Measurements from ENCODE around the gene SLC12A9.
A peak's percentile ranks its signal among the peaks of the same experiment; 100 is the strongest.
"Not testable (repeated sequence)": the region's sequence is repeated elsewhere in the genome, so short reads cannot be mapped to it uniquely, and the experiment has no call there.

The SLC12A9 gene

DNA sequence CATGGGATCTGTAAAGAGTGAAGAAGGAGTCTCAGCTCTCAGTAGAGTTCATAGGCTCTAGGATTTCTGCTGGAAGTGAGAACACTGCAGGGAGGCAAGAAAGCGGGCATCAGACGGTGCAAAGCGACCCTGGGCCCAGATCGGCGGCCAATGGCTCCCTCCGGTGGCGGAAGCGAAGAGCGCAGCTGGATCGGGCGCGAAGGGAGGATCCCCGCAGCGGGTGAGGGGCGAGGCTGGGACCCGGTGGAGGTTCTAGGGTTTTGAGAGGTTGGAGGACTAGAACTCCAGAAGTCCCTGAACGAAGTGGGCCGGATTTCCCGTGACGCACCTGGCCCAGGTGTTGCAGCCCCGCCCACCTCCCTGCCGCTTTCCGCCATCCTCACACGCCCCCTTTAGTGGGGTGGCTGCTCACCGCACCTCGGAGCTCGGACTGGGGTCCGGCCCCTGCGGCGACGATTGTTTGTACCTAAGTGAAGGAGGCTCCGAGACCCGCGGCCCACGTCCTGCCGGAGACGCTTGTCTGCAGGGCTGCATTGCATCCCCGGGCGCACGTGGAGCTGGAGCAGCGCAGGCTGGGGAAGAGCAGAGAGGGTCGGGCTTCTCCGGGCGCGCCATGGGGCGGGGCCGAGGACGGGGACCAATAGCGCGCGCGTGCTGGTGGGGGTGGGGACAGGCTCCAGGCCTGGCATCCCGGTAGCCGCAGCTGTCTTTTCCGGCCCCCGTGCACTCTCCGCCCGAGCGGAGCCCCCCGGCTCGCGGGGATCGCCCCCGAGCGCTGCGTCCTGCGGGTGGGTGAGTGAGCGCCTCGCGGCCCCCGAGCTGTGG is at the start of gene SLC12A9:
SLC12A9 (plus strand) TSS at position 666 of the 825 bp plus-strand sequence. CDS start 1,485 bp downstream, outside the sequence.
- Mint-ChIP-seq H3K27me3 (no peaks in the 10 kb centered on the region), H3K4me1 (ENCODE audit: low read depth) (peaks cover 13% of the 10 kb centered on the region), H3K27ac (peak within 1 kb of the TSS; percentile 90), H3K9me3 (ENCODE audit: low read depth) (no peaks in the 10 kb centered on the region), H3K36me3 (peaks cover 3% of the 10 kb centered on the region), H3K4me3 (peak within 1 kb of the TSS; percentile 92)

DNA sequence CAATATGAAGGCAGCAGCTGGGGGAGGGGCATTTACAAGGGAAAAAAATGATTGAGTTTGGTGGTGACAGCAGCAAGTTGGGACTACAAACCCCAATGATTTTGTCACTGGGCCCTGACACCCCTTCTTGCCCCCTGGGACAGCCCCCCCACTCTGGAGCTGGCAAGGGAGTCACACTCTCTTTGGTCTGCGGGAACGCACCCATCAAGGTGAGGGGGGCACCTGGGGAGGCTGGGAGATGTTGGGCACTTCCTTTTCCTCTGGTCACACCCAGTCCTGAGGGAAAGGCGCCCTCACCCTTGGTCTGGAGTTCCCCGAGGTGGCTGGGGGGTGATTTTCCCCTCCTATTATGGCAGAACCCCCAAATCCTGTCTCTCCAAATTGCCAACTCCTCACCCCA is 49.6 kb upstream of the SLC12A9 start:
- Mint-ChIP-seq H3K27me3 (no peaks in the 10 kb centered on the region), H3K4me3 (no peak overlapping the region), H3K9me3 (ENCODE audit: low read depth) (no peaks in the 10 kb centered on the region), H3K27ac (no peak overlapping the region), H3K4me1 (ENCODE audit: low read depth) (peaks cover 3% of the 10 kb centered on the region), H3K36me3 (no peaks in the 10 kb centered on the region)

GRCh38 chr7:100803398-100804161 is 48.9 kb upstream of the SLC12A9 start:
- Mint-ChIP-seq H3K27ac (no peak overlapping the region), H3K4me3 (no peak overlapping the region), H3K27me3 (no peaks in the 10 kb centered on the region), H3K36me3 (no peaks in the 10 kb centered on the region), H3K4me1 (ENCODE audit: low read depth) (peaks cover 3% of the 10 kb centered on the region), H3K9me3 (ENCODE audit: low read depth) (no peaks in the 10 kb centered on the region)

- Mint-ChIP-seq H3K4me3 (no peak overlapping the region), H3K27ac (no peak overlapping the region), H3K27me3 (no peaks in the 10 kb centered on the region), H3K9me3 (ENCODE audit: low read depth) (no peaks in the 10 kb centered on the region), H3K4me1 (ENCODE audit: low read depth) (peaks cover 3% of the 10 kb centered on the region), H3K36me3 (no peaks in the 10 kb centered on the region)
These were observed 47.7 kb upstream of the SLC12A9 start for GRCh38 chr7:100804681-100805431.

- H3K4me1 Mint-ChIP-seq (ENCODE audit: low read depth) = peaks cover 3% of the 10 kb centered on the region
- no peak overlapping the region for H3K27ac Mint-ChIP-seq
- no peaks in the 10 kb centered on the region for H3K9me3 Mint-ChIP-seq (ENCODE audit: low read depth)
- no peaks in the 10 kb centered on the region for H3K27me3 Mint-ChIP-seq
- no peaks in the 10 kb centered on the region for H3K36me3 Mint-ChIP-seq
- no peak overlapping the region for H3K4me3 Mint-ChIP-seq
These were observed 46.2 kb upstream of the SLC12A9 start for GRCh38 chr7:100806276-100806675.

DNA sequence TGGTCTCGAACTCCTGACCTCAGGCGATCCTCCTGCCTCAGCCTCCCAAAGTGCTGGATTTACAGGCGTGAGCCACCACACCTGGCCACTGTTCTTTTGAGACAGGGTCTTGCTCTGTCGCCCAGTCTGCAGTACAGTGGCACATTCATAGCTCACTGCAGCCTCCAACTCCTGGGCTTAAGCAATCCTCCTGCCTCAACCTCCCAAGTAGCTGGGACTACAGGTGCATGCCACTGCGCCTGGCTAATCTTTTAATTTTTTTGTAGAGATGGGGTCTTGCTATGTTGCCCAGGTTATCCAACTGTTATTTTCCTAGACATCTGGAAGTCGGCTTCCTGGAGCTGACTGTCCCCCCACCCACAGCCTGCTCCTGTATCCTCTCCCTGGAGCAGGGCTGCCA is 45.6 kb upstream of the SLC12A9 start:
- not testable (repeated sequence) for H3K27me3 Mint-ChIP-seq; H3K4me1 Mint-ChIP-seq (ENCODE audit: low read depth); H3K27ac Mint-ChIP-seq; H3K36me3 Mint-ChIP-seq; H3K9me3 Mint-ChIP-seq (ENCODE audit: low read depth); H3K4me3 Mint-ChIP-seq

- Mint-ChIP-seq H3K27ac (no peak overlapping the region), H3K27me3 (no peaks in the 10 kb centered on the region), H3K4me1 (ENCODE audit: low read depth) (peaks cover 3% of the 10 kb centered on the region)
These were observed 44.1 kb upstream of the SLC12A9 start for GRCh38 chr7:100808354-100808875.

DNA sequence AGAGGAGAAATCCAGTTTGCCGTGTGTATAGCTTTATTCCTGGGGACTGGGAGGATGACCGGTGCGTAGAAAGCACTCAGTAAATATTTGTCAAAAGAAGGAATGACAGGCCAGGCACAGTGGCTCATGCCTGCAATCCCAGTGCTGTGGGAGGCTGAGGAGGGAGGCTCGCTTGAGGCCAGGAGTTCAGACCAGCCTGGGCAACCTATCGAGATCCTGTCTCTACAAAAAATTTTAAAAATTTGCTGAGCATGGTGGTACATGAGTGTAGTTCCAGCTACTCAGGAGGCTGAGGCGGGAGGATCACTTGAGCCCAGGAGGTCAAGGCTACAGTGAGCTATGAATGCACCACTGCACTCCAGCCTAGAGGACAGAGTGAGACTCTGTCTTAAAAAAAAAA is 41.0 kb upstream of the SLC12A9 start:
- Mint-ChIP-seq H3K36me3 (no peaks in the 10 kb centered on the region), H3K4me3 (no peak overlapping the region), H3K9me3 (ENCODE audit: low read depth) (no peaks in the 10 kb centered on the region), H3K27me3 (no peaks in the 10 kb centered on the region), H3K4me1 (ENCODE audit: low read depth) (no peaks in the 10 kb centered on the region), H3K27ac (no peak overlapping the region)

More at GRCh38 chr7:100808354-100808875, 44.1 kb upstream of the SLC12A9 start:
- no peaks in the 10 kb centered on the region for H3K9me3 Mint-ChIP-seq (ENCODE audit: low read depth)
- no peaks in the 10 kb centered on the region for H3K36me3 Mint-ChIP-seq
- no peak overlapping the region for H3K4me3 Mint-ChIP-seq

DNA sequence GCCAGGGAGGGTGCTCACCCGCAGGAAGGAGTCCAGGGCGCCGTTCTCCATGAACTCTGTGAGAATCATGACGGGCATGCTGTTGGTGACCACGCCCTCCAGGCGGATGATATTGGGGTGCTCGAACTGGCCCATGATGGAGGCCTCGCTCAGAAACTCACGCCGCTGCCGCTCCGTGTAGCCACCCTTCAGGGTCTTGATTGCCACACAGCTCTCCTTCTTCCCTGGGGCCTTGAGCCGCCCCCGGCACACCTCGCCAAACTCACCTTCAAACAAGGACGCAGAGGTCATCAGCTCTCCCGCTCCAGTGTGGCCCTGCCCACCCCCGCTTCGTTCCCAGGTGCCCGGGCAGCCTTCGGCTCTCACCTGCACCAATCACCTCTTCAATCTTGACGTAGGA is 39.8 kb upstream of the SLC12A9 start:
- no peaks in the 10 kb centered on the region for H3K27me3 Mint-ChIP-seq
- H3K27ac Mint-ChIP-seq = no peak overlapping the region
- no peaks in the 10 kb centered on the region for H3K4me1 Mint-ChIP-seq (ENCODE audit: low read depth)
- no peaks in the 10 kb centered on the region for H3K9me3 Mint-ChIP-seq (ENCODE audit: low read depth)
- H3K36me3 Mint-ChIP-seq = no peaks in the 10 kb centered on the region
- no peak overlapping the region for H3K4me3 Mint-ChIP-seq

DNA sequence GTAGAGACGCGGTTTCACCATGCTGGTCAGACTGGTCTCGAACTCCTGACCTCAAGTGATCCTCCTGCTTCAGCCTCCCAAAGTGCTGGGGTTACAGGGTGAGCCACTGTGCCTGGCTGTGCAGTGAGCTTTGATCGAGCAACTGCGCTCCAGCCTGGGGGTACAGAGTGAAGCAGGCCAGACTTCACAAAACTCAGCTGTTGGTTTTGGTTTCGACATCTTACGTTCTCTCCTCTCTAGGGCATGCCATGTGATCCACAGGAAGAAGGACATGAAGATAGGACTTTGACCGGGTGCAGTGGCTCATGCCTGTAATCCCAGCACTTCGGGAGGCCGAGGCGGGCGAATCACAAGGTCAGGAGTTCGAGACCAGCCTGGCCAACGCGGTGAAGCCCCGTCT is 36.0 kb upstream of the SLC12A9 start:
- not testable (repeated sequence) for H3K36me3 Mint-ChIP-seq; H3K9me3 Mint-ChIP-seq (ENCODE audit: low read depth); H3K27ac Mint-ChIP-seq; H3K27me3 Mint-ChIP-seq; H3K4me3 Mint-ChIP-seq; H3K4me1 Mint-ChIP-seq (ENCODE audit: low read depth)

DNA sequence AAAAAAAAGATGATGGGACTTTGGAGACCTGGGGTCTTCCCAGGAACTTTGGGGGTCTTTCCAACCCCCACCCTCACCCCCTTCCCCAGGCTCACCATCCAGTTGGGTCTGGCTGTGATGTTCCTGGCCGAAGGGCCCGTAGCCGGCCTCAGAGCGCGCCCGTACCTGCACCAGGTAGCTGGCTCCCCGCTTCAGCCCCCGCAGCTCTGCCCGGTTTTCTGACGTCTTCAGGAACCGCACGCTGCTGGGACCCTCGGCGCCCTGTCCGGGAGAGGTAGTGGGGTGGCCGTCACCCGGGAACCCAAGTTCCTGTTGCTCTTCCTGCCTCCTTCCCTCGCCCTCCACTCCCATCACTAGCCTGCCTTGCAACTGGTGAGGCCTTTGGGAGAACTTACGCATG is 35.4 kb upstream of the SLC12A9 start:
- Mint-ChIP-seq H3K36me3 (no peaks in the 10 kb centered on the region), H3K27me3 (no peaks in the 10 kb centered on the region), H3K4me1 (ENCODE audit: low read depth) (no peaks in the 10 kb centered on the region), H3K27ac (no peak overlapping the region), H3K9me3 (ENCODE audit: low read depth) (no peaks in the 10 kb centered on the region), H3K4me3 (no peak overlapping the region)

GRCh38 chr7:100818366-100818765 is 34.1 kb upstream of the SLC12A9 start:
- Mint-ChIP-seq H3K36me3 (no peaks in the 10 kb centered on the region), H3K9me3 (ENCODE audit: low read depth) (no peaks in the 10 kb centered on the region), H3K27me3 (no peaks in the 10 kb centered on the region), H3K4me3 (no peak overlapping the region), H3K4me1 (ENCODE audit: low read depth) (no peaks in the 10 kb centered on the region), H3K27ac (no peak overlapping the region)

- Mint-ChIP-seq H3K9me3 (ENCODE audit: low read depth) (no peaks in the 10 kb centered on the region), H3K36me3 (no peaks in the 10 kb centered on the region), H3K4me1 (ENCODE audit: low read depth) (no peaks in the 10 kb centered on the region), H3K27ac (no peak overlapping the region), H3K4me3 (no peak overlapping the region), H3K27me3 (no peaks in the 10 kb centered on the region)
These were observed 33.7 kb upstream of the SLC12A9 start for GRCh38 chr7:100818825-100819224.

DNA sequence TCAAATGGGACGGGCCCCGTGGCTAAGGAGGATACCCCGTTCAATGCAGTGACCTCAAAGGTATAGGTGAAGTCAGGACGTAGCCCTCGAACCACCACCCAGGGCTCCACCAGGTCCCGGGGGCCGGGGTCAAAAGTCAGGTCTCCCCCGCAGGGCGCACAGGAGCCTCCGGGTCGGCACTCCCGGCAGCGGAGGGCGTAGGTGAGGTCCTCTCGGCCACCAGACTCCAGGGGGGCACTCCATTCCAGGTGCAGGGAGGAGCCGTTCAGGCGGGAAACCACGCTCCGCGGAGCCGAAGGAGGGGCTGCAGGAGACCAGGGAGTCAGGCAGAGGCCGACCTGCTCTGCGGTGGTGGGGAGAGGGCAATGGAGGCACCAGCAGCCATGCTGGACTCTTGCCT is 32.9 kb upstream of the SLC12A9 start:
- no peaks in the 10 kb centered on the region for H3K36me3 Mint-ChIP-seq

More for the DNA sequence above, 32.9 kb upstream of the SLC12A9 start:
- Mint-ChIP-seq H3K4me3 (no peak overlapping the region), H3K27me3 (no peaks in the 10 kb centered on the region), H3K9me3 (ENCODE audit: low read depth) (no peaks in the 10 kb centered on the region), H3K27ac (no peak overlapping the region), H3K4me1 (ENCODE audit: low read depth) (no peaks in the 10 kb centered on the region)

Measured in activated naive CD8-positive, alpha-beta T cell (primary cell).